Measurements from ENCODE around the gene GALNTL6. TPM values are rescaled to one million over a fixed set of nuclear protein-coding genes. Genes with fewer than 3 reads are reported as not detected.
"Not testable (repeated sequence)": the region's sequence is repeated elsewhere in the genome, so short reads cannot be mapped to it uniquely, and the experiment has no call there.

The GALNTL6 gene
- total RNA-seq, 2 donors from 2014 or later: not detected

DNA sequence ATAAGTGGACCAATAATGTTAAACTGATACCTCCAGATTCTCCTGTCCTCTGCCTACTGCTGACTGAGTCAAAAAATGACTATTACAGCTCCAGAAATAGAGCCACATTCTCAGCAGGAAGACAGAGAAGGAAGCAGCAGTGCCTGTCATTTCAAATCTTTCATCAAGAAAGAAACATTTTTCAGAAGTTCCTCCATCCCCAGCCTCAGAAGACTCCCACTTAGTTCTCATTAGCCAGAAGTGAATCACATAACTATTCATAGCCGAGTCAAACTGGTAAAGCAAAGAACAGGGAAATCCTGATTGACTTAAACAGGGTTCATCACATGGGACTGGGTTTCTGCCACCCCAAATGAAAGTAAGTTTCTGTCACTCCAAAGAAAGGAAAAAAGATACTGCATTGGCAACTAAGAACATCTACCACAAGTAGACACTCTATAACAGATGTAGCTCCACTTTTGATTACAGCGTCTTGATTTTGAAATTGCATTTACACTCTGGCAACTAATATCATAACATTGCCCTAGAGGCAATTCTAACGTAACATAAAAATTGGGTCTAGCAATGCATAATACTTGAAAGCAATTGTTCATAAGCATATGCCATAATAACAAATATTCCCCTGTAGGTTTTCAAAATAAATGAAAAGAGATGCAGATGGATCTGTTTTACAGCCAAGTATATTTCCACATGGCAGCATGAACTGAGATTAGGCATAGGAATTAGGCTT lies 599.8 kb downstream of the GALNTL6 start:
- DNase-seq (no peak), ATAC-seq (replicated peaks in 1 of 2) (no peak)
- H3K4me3 Mint-ChIP-seq: no peak overlapping the region
- H3K9me3 Mint-ChIP-seq: peaks cover 0 to 6% of the 10 kb centered on the region in 2 donors
- no peak overlapping the region for H3K27ac Mint-ChIP-seq
- no peaks in the 10 kb centered on the region for H3K36me3 Mint-ChIP-seq (ENCODE audit: insufficient read depth in 2 of 2)
- no peaks in the 10 kb centered on the region for H3K27me3 Mint-ChIP-seq (ENCODE audit: low read depth)
- no peaks in the 10 kb centered on the region for H3K4me1 Mint-ChIP-seq (ENCODE audit: low read depth)

DNA sequence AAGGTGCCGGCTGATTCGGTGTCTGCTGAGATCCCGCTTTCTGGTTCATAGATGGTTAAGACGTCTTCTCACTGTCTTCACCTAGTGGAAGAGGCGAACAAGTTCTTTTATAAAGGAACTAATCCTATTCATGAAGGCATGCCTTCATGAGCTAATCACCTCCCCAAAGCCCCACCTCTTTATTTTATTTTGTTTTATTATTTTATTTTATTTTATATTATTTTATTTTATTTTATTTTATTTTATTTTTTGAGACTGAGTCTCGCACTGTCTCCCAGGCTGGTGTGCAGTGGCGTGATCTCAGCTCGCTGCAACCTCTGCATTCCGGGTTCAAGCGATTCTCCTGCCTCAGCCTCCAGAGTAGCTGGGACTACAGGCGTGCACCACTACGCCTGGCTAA lies 615.8 kb downstream of the GALNTL6 start:
- H3K27ac Mint-ChIP-seq; H3K4me1 Mint-ChIP-seq (ENCODE audit: low read depth); DNase-seq; H3K27me3 Mint-ChIP-seq (ENCODE audit: low read depth); H3K9me3 Mint-ChIP-seq; H3K36me3 Mint-ChIP-seq (ENCODE audit: insufficient read depth in 2 of 2); ATAC-seq (replicated peaks in 1 of 2); H3K4me3 Mint-ChIP-seq: not testable (repeated sequence)

DNA sequence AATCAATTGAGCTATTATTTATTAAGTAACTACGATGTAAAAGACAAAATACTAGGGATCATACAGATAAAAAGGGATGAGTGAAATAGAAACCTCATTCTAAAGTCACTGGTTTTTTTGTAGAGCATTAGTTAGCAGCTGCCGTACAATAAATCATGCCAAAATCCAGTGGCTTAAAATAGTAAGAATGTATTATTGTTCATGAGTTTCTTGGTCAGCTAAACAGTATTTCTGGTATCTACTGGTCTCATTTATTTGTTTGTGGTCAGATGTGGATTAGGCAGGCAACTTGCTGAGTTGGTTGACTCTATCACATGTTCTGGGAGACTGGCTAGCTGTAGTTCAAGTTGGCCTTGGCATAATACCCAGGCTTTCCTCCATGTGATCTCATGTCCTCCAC lies 667.3 kb downstream of the GALNTL6 start:
- peaks cover 0 to 1% of the 10 kb centered on the region in 2 donors for H3K36me3 Mint-ChIP-seq (ENCODE audit: insufficient read depth in 2 of 2)
- no peak for ATAC-seq (replicated peaks in 1 of 2)
- H3K27ac Mint-ChIP-seq: no peak overlapping the region
- H3K9me3 Mint-ChIP-seq: peaks cover 0 to 7% of the 10 kb centered on the region in 2 donors
- H3K4me3 Mint-ChIP-seq: no peak overlapping the region
- no peaks in the 10 kb centered on the region for H3K4me1 Mint-ChIP-seq (ENCODE audit: low read depth)
- no peaks in the 10 kb centered on the region for H3K27me3 Mint-ChIP-seq (ENCODE audit: low read depth)
- no peak for DNase-seq

DNA sequence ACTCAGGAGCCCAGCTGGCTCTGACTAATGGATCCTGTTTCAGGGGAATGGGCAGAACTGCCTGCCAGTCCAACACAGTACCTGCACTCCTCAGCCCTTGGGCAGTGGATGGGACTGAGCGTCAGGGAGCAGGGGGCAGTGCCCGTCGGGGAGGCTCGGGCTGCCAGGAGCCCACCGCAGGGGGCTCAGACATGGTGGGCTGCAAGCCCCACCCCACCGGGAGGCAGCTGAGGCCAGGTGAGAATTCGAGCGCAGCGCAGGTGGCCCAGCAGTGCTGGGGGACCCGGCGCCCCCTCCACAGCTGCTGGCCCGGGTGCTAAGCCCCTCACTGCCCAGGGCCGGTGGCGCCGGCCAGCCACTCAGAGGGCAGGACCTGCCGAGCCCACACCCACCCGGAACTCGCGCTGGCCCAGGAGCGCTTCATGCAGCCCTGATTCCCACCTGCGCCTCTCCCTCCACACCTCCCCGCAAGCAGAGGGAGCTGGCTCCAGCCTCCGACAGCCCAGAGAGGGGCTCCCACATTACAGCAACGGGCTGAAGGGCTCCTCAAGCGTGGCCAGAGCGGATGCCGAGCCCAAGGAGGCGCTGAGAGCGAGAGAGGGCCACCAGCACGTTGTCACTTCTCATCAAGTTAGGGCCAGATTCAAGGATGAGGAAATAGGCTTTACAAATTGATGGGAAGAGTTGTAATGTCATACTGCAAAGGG lies 668.8 kb downstream of the GALNTL6 start:
- no peak overlapping the region for H3K4me3 Mint-ChIP-seq
- H3K4me1 Mint-ChIP-seq (ENCODE audit: low read depth): no peaks in the 10 kb centered on the region
- DNase-seq (no peak), ATAC-seq (replicated peaks in 1 of 2) (no peak)
- no peak overlapping the region for H3K27ac Mint-ChIP-seq
- H3K9me3 Mint-ChIP-seq: peaks cover 0 to 7% of the 10 kb centered on the region in 2 donors
- H3K27me3 Mint-ChIP-seq (ENCODE audit: low read depth): no peaks in the 10 kb centered on the region
- H3K36me3 Mint-ChIP-seq (ENCODE audit: insufficient read depth in 2 of 2): peaks cover 0 to 1% of the 10 kb centered on the region in 2 donors

DNA sequence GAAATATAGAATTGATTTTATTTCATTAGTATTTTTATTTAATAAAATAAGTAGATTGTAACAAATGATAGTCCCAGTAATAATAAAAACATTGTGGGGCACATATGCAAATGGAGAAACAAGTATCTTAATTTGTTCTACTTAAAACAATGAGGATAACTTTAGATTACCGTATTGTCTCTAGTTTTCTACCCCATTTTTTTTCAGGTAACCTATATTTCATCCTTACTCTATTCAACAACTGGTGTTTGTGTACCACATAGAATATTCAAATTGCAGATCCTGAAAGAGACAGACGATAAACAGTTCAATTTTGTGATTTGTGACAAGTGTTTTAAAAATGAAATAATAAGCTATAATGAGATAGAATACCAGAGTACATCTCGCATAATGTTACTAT lies 671.8 kb downstream of the GALNTL6 start:
- H3K36me3 Mint-ChIP-seq (ENCODE audit: insufficient read depth in 2 of 2): peaks cover 0 to 1% of the 10 kb centered on the region in 2 donors
- no peak overlapping the region for H3K27ac Mint-ChIP-seq
- no peak for ATAC-seq (replicated peaks in 1 of 2)
- H3K4me3 Mint-ChIP-seq: no peak overlapping the region
- H3K27me3 Mint-ChIP-seq (ENCODE audit: low read depth): no peaks in the 10 kb centered on the region
- no peaks in the 10 kb centered on the region for H3K4me1 Mint-ChIP-seq (ENCODE audit: low read depth)
- no peak for DNase-seq
- H3K9me3 Mint-ChIP-seq: peaks cover 0 to 4% of the 10 kb centered on the region in 2 donors

DNA sequence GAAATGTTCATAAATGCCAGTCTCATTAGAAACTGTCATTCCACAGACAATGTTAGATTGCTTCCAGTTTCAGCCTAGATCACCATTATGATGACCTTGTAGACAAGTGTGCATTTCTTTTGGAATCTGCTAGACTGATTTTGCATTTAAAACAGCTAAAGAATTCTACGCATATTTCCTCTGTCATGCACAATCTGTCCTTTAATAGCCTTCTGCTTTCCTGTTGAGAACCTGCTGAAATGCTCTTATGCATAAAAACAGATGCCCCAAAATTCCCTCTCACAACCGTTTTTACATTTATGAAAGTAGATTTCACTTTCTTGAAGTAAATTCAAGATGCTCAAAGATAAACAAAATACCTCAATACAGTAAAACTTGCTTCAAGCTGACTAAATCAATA lies 673.3 kb downstream of the GALNTL6 start:
- H3K9me3 Mint-ChIP-seq: peaks cover 0 to 4% of the 10 kb centered on the region in 2 donors
- DNase-seq: no peak
- H3K4me1 Mint-ChIP-seq (ENCODE audit: low read depth): no peaks in the 10 kb centered on the region
- H3K36me3 Mint-ChIP-seq (ENCODE audit: insufficient read depth in 2 of 2): no peaks in the 10 kb centered on the region
- H3K27ac Mint-ChIP-seq: no peak overlapping the region
- H3K27me3 Mint-ChIP-seq (ENCODE audit: low read depth): no peaks in the 10 kb centered on the region
- no peak for ATAC-seq (replicated peaks in 1 of 2)
- H3K4me3 Mint-ChIP-seq: no peak overlapping the region

DNA sequence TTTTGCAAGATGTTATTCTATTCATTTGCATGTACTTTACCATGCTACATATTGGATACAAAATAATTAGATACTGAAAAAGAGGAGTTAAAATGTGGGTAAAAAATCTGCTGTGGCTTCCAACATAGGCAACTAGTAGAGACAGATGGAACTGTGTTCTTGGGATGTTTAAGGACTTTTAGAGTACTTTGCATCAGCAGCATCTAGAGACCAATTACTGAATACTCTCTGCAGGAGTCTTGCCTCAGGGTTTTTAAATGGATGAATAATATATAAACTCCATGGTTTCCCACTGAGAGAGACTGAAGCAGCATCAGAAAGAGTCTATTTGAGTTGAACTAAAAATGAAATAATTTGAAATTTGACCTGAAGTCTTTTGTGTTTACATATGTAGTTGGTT lies 676.7 kb downstream of the GALNTL6 start:
- H3K4me3 Mint-ChIP-seq: no peak overlapping the region
- DNase-seq: no peak
- peaks cover 0 to 1% of the 10 kb centered on the region in 2 donors for H3K9me3 Mint-ChIP-seq
- no peak overlapping the region for H3K27ac Mint-ChIP-seq
- H3K36me3 Mint-ChIP-seq (ENCODE audit: insufficient read depth in 2 of 2): no peaks in the 10 kb centered on the region
- ATAC-seq (replicated peaks in 1 of 2): no peak
- H3K27me3 Mint-ChIP-seq (ENCODE audit: low read depth): no peaks in the 10 kb centered on the region
- H3K4me1 Mint-ChIP-seq (ENCODE audit: low read depth): no peaks in the 10 kb centered on the region

DNA sequence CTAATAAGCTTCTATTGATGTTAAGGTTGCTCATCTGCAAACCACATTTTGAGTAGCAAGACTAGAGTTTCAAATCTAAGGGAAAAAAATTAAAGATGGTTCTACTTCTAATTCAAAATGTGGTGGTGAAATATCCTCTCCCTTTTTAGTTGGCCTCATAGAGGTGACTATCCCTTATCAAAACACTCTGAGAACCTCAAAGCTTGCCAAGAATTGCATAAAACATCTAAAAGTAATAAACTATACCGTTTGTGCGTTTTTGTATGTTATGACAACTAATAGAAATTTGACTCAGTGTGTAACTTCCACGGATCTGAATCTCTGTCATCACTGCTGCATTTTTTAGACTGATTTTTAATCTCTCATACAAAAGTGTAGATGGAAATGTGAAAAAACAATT lies 682.6 kb downstream of the GALNTL6 start:
- H3K4me1 Mint-ChIP-seq (ENCODE audit: low read depth): no peaks in the 10 kb centered on the region
- no peaks in the 10 kb centered on the region for H3K27me3 Mint-ChIP-seq (ENCODE audit: low read depth)
- DNase-seq: no peak
- H3K36me3 Mint-ChIP-seq (ENCODE audit: insufficient read depth in 2 of 2): no peaks in the 10 kb centered on the region
- H3K4me3 Mint-ChIP-seq: no peak overlapping the region
- peaks cover 0 to 1% of the 10 kb centered on the region in 2 donors for H3K9me3 Mint-ChIP-seq
- no peak for ATAC-seq (replicated peaks in 1 of 2)
- no peak overlapping the region for H3K27ac Mint-ChIP-seq

DNA sequence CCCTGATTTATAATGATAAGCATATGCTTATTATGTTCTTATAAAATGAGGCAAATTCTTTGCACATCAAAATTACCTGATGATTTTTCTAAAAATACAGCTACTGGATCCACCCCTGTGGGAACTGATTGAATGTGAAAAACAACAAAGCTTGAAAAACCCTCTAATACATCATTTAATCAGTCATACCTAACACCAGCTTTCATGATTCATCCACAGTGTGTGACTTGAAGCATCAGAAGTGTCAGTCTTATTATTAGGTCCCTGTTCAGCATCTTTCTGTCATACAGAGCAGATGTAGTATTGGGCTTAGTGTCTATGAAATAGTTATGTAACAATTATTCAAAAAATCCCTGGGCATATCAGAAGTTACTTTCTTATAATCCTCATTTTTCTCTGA lies 684.1 kb downstream of the GALNTL6 start:
- no peak for ATAC-seq (replicated peaks in 1 of 2)
- H3K9me3 Mint-ChIP-seq: peaks cover 0 to 1% of the 10 kb centered on the region in 2 donors
- no peaks in the 10 kb centered on the region for H3K36me3 Mint-ChIP-seq (ENCODE audit: insufficient read depth in 2 of 2)
- no peaks in the 10 kb centered on the region for H3K4me1 Mint-ChIP-seq (ENCODE audit: low read depth)
- no peaks in the 10 kb centered on the region for H3K27me3 Mint-ChIP-seq (ENCODE audit: low read depth)
- H3K4me3 Mint-ChIP-seq: no peak overlapping the region
- no peak for DNase-seq
- no peak overlapping the region for H3K27ac Mint-ChIP-seq

DNA sequence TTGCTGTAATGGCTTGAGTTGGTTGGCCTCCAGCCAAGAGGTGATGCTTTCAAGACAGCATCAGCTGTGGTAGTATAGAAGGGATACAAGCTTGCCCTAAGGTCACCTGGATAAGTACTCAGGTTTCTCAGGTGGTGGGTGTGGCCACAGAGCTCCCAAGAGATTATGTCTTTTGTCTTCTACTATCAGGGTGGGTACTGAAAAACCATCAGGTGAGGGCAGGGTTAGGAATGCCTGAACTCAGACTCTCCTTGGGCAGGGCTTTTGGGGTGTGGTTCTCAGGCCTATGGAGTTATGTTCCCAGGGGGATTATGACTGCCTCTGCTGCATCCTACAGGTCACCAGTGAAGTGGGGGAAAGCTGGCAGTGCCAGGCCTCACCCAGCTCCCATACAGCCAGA lies 700.8 kb downstream of the GALNTL6 start:
- no peaks in the 10 kb centered on the region for H3K27me3 Mint-ChIP-seq (ENCODE audit: low read depth)
- no peak overlapping the region for H3K4me3 Mint-ChIP-seq
- H3K27ac Mint-ChIP-seq: no peak overlapping the region
- H3K4me1 Mint-ChIP-seq (ENCODE audit: low read depth): no peaks in the 10 kb centered on the region
- ATAC-seq (replicated peaks in 1 of 2) (no peak), DNase-seq (no peak)
- H3K36me3 Mint-ChIP-seq (ENCODE audit: insufficient read depth in 2 of 2): no peaks in the 10 kb centered on the region
- H3K9me3 Mint-ChIP-seq: peaks cover 2 to 5% of the 10 kb centered on the region in 2 donors

DNA sequence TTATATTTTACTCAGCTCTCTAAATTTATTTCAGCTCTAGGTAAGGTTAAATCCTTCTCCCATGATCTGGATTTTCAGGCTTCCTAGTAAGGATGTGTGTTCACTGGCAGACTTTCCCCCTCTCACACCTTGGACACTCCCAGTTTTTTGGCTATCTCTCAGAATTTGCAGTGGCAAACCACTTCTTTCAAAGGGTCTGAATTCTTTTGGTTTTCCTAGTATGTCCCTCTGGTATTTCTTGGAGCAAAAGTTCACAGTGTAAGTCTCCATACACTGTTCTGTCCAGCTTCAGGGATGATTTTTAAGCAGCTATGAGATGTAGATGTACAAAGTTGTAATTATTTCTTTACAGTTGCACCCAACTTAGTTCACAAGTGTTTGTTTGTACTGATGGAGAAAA lies 701.6 kb downstream of the GALNTL6 start:
- Mint-ChIP-seq H3K27me3 (ENCODE audit: low read depth) (no peaks in the 10 kb centered on the region), H3K27ac (no peak overlapping the region), H3K36me3 (ENCODE audit: insufficient read depth in 2 of 2) (no peaks in the 10 kb centered on the region), H3K9me3 (peaks cover 2 to 5% of the 10 kb centered on the region in 2 donors), H3K4me1 (ENCODE audit: low read depth) (no peaks in the 10 kb centered on the region), H3K4me3 (no peak overlapping the region)
- DNase-seq (no peak), ATAC-seq (replicated peaks in 1 of 2) (no peak)

DNA sequence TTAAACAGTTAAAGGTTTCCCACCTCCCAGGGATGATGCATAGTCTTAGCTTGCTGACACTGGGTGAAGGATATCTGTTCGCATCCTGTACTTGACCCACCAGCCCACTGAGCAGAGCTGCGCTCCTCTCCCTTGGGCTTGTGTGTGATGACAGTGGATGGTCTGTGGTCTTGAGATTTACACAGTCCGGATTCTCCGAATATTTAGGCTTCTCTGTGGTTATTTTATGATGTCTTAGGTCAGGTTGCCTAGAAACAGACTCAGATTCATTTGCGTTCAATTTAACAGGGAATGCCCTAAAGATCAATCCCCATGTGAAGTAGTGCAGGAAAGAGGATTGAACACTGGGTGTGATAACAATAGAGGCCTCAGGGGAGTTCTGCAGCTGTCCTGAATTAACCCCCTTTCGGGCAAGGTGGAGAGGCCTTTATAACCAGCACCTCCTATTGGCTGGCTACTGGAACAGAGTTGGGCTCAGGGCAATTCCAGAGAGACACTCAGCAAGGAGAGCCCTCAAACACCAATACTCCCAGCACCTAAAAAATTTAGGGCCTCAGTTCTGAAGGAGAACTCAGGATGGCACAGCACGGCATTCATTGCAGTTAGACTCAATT lies 702.2 kb downstream of the GALNTL6 start:
- no peak for DNase-seq
- H3K27me3 Mint-ChIP-seq (ENCODE audit: low read depth): no peaks in the 10 kb centered on the region
- H3K4me3 Mint-ChIP-seq: no peak overlapping the region
- peaks cover 2 to 5% of the 10 kb centered on the region in 2 donors for H3K9me3 Mint-ChIP-seq
- no peak for ATAC-seq (replicated peaks in 1 of 2)
- H3K36me3 Mint-ChIP-seq (ENCODE audit: insufficient read depth in 2 of 2): no peaks in the 10 kb centered on the region
- no peaks in the 10 kb centered on the region for H3K4me1 Mint-ChIP-seq (ENCODE audit: low read depth)
- no peak overlapping the region for H3K27ac Mint-ChIP-seq

DNA sequence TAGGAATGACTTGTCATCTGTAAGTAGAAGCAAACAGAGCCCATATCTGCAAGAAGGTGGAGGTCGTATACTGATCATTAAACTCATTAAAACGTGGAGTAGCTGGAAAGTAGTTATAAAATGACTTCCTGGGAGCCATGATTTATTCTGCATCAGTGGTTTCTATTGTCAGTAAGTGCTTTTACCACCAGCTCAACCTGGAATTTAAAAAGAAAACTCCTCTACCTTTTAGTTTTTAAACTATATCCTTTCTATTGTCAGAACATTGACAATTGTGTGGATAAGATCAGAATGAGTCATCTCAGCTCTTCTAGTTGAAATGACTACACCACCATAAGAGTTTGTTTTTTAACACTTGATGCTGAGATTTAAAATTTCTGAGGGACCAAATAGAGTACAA lies 704.2 kb downstream of the GALNTL6 start:
- Mint-ChIP-seq H3K4me1 (ENCODE audit: low read depth) (no peaks in the 10 kb centered on the region), H3K27me3 (ENCODE audit: low read depth) (no peaks in the 10 kb centered on the region), H3K4me3 (no peak overlapping the region), H3K36me3 (ENCODE audit: insufficient read depth in 2 of 2) (no peaks in the 10 kb centered on the region), H3K9me3 (peaks cover 2 to 4% of the 10 kb centered on the region in 2 donors), H3K27ac (no peak overlapping the region)
- ATAC-seq (replicated peaks in 1 of 2) (no peak), DNase-seq (no peak)
